Esophagus squamous epithelium (tissue), 4 donors: ENCODE results near the gene MIER3.

Experiments used
- CTCF ChIP-seq, 6 experiments: fragments of 450-650 bp in 4 of 6; fragments of 200-600 bp in 2 of 6; sonication (generic) in 2 of 6; IDR thresholded peaks; one replicate each; pipeline ENCODE4 v1.5.1; 2016 to 2019; ENCODE audit warnings: antibody characterized with exemption in 6 of 6, mild to moderate bottlenecking in 4 of 6, moderate library complexity in 4 of 6
- POLR2A ChIP-seq, 4 donors: fragments of 450-650 bp; IDR thresholded peaks; one replicate each; pipeline ENCODE4 v1.6.1; 2017; ENCODE audit warnings: antibody characterized with exemption in 4 of 4, mild to moderate bottlenecking in 4 of 4, moderate library complexity in 3 of 4

GRCh38 chr5:56954262-56954661 is 2.3 kb upstream of the MIER3 start:
- TF ChIP-seq CTCF (IDR thresholded peaks at IDR 0.05): no peak
- TF ChIP-seq POLR2A (IDR thresholded peaks at IDR 0.05): no peak
